Retina (tissue), 1 donor: ENCODE results near the gene C12orf57.

Experiments used
- DNase-seq: peaks from one replicate; pipeline ENCODE4 v3.0.0-alpha.2; 2016

The C12orf57 gene

GRCh38 chr12:6954316-6955107, 10.7 kb downstream of the C12orf57 start:
- DNase-seq, result no peak

DNA sequence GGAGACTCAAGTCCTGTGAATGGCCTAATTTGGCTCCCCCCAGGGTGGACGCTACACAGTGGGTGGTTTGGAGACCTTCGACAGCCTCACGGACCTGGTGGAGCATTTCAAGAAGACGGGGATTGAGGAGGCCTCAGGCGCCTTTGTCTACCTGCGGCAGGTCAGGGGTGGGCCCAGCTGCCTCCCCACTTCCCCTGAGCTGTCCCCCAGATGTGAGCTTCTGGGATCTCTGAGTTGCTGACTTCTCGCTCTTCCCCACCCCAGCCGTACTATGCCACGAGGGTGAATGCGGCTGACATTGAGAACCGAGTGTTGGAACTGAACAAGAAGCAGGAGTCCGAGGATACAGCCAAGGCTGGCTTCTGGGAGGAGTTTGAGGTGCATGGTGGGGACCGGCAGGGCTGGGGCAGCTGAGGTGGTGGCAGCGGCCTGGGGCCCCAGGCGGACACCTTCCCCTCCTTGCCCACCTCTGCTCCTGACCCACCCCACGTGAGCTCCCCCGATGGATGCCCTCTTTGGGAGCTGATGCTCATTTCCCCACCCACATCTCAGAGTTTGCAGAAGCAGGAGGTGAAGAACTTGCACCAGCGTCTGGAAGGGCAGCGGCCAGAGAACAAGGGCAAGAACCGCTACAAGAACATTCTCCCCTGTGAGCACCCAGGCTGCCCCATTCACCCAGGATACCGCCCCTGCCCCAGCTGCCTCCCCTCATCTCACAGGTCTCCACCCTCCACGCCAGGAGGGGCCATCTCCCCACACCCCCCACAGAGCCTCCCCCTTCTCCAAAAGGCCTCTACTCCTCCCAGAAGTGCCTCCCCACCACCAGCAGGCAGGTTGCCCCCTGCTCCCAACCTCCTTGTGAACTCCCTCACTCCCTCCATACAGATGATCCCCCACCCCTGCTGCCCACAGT, 11.5 kb downstream of the C12orf57 start:
- no peak for DNase-seq

GRCh38 chr12:6956021-6956727, 12.4 kb downstream of the C12orf57 start:
- no peak for DNase-seq

- DNase-seq, result no peak
Measured at GRCh38 chr12:6957151-6957701, 13.4 kb downstream of the C12orf57 start.

DNA sequence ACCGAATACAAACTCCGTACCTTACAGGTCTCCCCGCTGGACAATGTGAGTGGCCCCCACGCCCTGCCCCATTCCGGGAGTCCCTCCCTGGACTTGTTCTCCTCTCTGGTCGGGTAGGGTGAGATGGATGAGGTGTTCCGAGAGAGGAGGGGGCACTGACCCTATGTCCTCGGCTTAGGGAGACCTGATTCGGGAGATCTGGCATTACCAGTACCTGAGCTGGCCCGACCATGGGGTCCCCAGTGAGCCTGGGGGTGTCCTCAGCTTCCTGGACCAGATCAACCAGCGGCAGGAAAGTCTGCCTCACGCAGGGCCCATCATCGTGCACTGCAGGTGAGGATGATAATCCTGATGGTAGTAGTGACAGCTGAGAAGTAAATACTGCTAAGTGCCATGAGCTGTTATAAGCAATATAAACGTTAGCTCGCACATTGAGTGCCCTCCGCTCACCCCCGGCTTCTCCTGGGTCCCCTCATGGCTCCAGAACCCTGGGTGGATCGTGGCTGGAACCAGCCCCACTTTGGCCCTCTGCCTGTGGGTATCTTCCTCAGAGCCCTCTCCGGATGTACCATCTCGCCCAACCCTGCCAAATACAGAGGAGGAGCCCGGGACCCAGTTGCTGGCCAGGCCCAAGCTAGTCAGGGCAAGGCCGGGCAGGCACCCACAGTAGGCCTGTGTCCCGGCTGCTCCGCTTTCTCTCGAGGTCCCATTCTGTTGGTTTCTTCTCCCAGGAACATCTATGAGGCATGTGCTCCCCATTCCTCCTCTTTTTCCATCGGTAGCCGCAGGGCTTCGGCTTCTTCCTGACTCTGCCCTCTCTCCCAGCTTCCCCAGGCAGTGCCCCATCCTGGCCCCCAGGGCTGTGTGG, 14.2 kb downstream of the C12orf57 start:
- DNase-seq, result no peak

GRCh38 chr12:6958609-6959057, 14.8 kb downstream of the C12orf57 start:
- no peak for DNase-seq

DNA sequence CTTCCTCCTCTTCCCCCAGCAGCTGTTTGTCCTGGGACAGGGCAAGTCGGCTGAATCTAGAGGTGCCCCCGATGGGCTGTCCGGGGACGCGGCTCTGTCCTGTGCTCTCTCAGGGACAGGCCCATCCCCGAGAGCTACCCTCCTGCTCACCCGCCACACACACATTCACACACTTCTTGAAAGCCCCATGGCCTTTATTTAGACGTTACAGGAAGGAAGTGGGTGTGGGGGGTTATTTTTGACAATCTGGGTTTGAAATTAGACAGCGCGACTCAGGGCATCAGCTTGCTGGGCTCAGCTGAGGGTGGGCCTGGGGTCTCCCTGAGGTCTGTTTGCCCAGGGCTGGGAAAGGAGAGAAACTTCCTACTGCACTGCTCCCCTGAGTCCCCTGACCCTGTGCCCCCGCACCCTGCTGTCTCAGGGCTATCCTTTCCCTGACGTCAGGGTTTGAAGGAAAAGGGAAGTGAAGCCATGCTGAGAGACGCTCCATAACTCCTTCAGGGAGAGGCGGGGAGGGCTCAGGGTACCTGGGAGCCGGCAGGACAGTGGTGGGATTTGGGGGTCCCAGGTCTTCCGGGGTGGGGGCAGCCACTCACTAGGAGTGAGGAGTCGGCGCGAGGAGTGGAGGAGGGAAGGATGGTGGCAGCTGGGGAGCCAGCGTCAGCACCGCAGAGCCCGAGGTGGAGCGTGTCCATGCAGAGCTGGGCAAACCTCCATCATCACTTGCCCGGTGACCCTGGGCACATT, 15.4 kb downstream of the C12orf57 start:
- DNase-seq, result no peak

GRCh38 chr12:6959805-6960592, 16.2 kb downstream of the C12orf57 start:
- no peak for DNase-seq

DNA sequence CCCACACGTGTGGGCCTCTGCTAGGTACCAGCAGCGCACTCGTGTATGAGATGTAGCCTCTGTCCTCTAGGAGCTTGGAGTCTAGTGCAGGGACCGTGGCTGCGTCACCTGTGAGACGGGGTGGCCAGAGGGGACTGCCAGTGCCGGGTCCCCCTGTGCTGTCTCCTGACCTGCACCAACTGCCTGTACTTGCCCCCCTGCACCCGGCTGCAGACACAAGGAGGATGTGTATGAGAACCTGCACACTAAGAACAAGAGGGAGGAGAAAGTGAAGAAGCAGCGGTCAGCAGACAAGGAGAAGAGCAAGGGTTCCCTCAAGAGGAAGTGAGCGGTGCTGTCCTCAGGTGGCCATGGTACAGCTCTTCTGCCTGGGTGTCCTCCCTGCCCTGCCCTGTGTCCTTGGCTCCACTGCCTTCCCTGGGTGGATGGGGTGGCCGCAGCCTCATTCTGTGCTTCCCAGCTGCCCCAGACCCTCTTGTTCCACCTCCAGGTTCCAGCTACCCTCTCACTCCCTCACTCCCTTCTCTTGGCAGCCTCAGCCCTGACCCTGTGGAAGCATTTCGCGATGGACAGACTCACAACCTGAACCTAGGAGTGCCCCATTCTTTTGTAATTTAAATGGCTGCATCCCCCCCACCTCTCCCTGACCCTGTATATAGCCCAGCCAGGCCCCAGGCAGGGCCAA, 16.9 kb downstream of the C12orf57 start:
- DNase-seq, result no peak

- DNase-seq, result no peak
Measured at GRCh38 chr12:6961278-6961694, 17.5 kb downstream of the C12orf57 start.

DNA sequence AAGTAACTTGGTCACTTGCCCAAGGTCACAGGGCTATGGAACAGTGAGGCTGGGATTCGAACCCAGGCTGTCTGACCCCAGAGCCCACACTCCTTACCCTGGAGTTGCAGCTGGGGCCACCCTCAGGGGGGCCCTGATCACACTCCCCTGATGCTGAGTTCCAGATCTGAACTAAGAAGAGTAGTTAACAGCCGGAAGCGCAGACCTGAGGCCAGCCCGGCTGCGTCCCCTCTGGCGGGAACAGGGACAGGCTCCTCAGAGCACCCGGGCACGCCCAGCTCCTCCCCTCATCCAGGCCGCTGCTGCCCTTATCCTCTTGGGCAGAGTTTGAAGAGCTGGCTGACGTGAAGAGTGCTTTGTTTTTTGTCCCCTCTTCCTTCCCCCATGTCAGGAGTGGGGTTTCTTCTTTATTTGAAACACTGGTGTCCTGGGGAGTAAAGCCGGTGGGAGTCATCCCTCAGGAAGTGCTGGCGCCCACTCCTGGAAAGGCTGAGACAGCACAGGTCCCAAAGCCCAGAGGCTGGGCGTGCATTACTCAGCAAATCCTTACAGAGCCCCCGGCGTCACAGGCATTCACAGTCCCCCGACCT, 18.0 kb downstream of the C12orf57 start:
- peak; percentile 80 for DNase-seq

DNA sequence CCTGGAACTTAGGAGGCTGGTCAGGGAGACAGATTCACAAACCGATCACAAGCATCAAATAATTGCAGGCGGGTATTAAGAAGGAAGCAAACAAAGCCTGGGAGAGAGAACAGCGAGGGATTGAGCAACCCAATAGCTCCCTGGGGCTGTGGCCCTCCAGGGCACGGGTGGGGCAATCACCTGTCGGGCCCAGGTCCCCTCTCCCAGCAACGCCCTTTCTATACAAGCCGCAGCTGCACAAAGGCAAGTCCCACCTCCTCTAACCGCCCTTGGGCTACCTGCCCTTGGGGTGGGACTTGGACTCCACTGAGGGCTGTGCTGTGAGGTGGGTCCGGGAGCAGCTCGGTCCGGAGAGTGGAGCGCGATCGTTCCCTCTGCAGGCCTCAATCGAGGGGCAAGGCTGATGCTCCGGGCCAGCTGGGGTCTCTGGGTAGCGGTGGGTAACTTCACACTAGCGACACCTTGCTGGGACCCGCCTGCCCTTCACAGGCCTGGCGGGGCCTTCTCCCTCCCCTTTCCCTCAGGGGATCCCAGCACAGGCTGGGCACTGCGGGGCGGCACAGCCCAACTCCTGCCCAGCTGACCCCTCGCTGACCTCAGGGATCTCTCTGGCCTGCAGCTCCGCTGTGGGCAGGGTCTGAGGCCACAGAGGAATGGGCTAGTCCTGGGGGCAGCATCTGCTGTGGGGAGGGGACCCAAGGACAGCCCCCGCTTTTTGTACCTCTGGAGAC, 18.6 kb downstream of the C12orf57 start:
- no peak for DNase-seq

DNA sequence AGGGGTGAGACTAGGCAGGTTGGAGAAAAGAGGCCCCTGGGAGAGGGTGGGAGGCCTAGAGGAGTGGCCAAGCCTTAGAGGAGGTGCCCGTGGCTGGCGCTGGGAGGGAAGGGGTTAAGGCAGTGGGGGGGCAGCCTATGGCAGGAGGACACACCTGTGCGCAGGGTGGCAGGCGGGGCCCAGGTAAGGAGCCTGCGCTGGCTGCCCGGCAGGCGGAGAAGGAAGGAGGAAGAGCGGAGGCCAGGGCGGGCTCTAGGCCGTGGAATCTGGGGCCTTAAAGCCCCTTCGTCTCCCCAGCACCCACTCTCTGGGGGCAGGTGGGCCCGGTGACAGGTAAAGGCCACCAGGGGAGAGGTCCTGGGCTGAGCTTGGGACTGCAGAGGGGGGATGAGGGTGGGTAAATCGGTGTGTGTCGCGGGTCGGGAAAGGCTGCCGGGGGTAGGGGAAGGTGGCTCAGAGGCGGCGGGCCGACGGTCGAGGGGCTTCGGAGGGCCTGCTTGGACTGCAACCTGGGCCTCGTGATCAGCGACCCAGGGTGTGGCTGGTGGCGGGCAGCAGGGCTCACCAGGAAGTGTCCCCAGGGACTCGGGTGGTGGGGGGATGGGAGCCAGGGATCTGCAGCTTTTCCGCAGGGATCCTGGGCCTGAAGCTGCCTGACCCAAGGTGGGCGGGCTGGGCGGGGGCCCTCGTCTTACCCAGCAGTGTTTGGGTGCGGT, 19.4 kb downstream of the C12orf57 start:
- no peak for DNase-seq

DNA sequence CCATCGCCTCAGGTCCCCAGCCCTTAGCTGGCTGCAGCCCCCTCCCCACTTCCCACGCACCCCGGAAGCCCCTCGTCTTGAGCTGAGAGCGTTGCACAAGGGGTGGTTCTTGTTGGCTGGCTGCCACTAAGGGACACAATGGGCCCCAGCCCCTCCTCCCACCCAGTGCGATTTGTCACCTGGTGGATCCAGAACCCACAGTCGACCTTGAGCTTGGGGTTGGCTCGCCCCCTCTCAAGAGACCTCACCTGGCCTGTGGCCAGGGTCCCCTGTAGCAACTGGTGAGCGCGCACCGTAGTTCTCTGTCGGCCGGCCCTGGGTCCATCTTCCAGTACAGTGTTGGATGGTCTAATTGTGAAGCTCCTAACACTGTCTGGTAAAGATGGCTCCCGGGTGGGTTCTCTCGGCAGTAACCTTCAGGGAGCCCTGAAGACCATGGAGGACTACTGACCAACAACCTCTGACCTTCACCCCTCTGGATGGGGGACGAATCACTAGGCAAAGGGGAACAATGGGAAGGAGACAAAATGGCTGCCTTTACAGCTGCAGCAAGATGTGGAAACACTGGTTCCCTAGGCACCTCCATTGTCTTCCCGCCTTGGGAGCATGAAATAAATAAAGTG, 20.1 kb downstream of the C12orf57 start:
- no peak for DNase-seq

DNA sequence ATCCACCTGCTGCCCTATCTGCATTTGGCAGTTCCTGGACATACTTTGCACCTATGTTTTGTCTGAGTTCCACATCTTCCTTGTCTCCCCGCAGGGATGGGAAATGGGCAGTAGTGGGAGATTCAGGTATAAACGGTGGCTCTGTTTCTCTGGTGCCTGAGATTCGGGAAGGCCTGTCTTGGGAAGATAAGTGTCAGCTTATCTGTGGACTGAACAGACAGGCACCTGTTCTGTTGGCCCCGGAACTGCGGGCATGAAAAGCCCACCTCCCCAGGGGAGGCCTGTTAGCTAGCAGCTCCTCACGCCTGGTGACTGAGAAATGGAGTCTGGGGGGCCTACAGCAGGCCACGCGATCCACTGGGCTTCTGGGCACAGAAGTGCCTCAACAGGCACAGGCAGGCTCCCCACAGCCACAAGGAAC, 20.8 kb downstream of the C12orf57 start:
- DNase-seq, result no peak

DNA sequence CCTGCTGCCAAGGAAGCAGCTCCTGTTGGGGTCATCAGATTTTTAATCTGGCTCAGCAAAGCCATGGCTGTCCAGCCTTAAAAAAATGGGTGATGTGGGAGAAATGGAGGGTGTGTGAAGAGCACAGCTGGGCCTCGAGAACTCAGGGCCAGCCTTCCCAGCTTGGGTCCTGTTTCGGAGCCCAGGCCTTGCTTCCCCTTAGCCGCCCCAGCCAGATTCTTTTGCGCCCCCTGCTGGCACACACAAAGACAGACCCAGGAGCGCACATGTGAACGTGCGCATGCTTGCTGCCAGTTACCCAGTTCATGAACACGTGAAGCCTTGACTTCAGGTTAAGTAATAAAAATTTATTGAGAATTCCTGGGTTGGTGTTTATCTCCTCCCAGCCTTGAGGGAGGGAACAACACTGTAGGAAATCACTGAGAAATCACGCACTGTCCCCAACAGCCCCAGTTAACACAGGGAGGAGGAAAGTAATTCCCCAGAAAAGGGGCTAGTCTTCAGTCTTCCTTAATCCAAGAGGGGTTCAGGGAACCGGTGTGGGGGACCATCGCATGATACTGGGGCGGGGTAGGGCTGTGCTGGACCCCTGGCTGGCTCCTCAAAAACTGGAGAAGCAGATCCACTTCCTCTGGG, 21.3 kb downstream of the C12orf57 start:
- peak; percentile 84 for DNase-seq

- DNase-seq, result no peak
Measured at GRCh38 chr12:6965714-6966113, 21.9 kb downstream of the C12orf57 start.
